ENCODE results near the gene SRRM4. TPM values are rescaled to one million over a fixed set of nuclear protein-coding genes. Genes with fewer than 3 reads are reported as not detected.

Gene SRRM4
- total RNA-seq, 1 experiment from 2014 or later, result 1.4 TPM

DNA sequence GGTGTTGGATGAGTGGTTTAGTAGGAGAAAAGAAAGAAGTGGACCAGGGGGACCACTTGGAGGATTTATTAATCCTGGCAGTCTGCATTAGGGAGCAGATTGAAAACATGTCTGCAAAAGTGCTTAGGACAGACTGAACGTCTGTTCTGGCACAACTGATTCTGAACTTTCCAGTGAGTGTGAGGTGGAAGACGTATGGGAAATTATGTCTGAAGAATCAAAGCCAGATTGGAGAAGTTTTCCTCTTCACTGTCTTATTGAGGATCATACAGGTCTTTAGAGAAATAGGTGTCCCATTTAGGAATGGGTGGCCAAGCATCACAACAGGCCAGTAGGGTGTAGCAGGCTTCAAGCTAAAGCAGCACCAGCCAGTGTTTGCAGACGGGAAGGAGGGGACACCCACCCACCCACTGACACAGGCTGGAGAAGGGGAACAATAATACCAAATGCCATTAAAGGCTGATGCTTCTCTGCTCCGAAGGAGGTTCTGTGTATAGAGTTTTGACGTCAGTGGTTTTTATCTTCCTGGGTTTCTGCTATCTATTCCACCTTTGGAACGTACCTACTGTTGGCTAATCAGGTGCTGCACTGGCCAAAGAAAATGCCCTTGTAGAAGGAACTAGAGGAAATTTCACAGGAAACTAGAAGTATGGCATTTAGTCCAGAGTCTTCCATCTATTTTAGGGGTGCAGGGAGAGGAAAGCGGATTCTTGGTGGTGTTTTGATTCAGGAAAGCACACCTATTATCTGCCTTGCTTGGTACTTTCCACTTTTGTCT lies 1.8 kb downstream of the SRRM4 start:
- H3K18ac ChIP-seq (ENCODE audit: insufficient read length, low read depth, low read length), result no peak overlapping the region
- H3K9me3 ChIP-seq (ENCODE audit: control insufficient read depth, low read depth, low read length), result no peaks in the 10 kb centered on the region
- no peak overlapping the region for H4K5ac ChIP-seq (ENCODE audit: insufficient read length, low read depth, low read length)
- Mint-ChIP-seq H3K4me3 (peak overlapping the region in 1 of 2 experiments; percentile 91; a peak in 3 of 5 replicates), H3K27ac (no peak overlapping the region), H3K4me1 (peaks cover 14 to 33% of the 10 kb centered on the region in 2 experiments), H3K9me3 (no peaks in the 10 kb centered on the region), H3K27me3 (ENCODE audit: low read depth) (peaks cover 62% of the 10 kb centered on the region), H3K36me3 (ENCODE audit: insufficient read depth in 1 of 3, low read depth in 3 of 3) (no peaks in the 10 kb centered on the region)
- H3K4me2 ChIP-seq (ENCODE audit: insufficient read depth, insufficient read length, low read length), result no peak overlapping the region
- H4K91ac ChIP-seq (ENCODE audit: insufficient read length, low read depth, low read length), result no peak overlapping the region
- peaks cover 14% of the 10 kb centered on the region for H3K23me2 ChIP-seq (ENCODE audit: insufficient read length, low read depth, low read length, poor library complexity, severe bottlenecking)
- H3T11ph ChIP-seq (ENCODE audit: low read length), result no peak overlapping the region
- no peak overlapping the region for H2BK15ac ChIP-seq (ENCODE audit: low read depth, low read length)
- no peaks in the 10 kb centered on the region for H4K20me1 ChIP-seq (ENCODE audit: control insufficient read depth, insufficient read depth, insufficient read length)
- no peaks in the 10 kb centered on the region for H3K4me1 ChIP-seq (ENCODE audit: insufficient read depth, low read length)
- no peak overlapping the region for H3K9ac ChIP-seq (ENCODE audit: extremely low read depth, insufficient read length, low read length)
- no peak overlapping the region for H2AFZ ChIP-seq (ENCODE audit: low read length)
- no peaks in the 10 kb centered on the region for H3K79me2 ChIP-seq (ENCODE audit: insufficient read depth, low read length)
- no peak overlapping the region for H2BK120ac ChIP-seq (ENCODE audit: low read depth, low read length, poor library complexity, severe bottlenecking)
- H2BK5ac ChIP-seq (ENCODE audit: insufficient read length, low read length), result no peak overlapping the region
- no peak overlapping the region for H3K4ac ChIP-seq (ENCODE audit: low read depth, low read length)
- no CpG with 5 or more reads among the region's 7 CpGs for WGBS (ENCODE audit: extremely low coverage, insufficient read length, low lambda C conversion rate)
- peak; percentile 16 for DNase-seq
- no peak overlapping the region for H3K23ac ChIP-seq (ENCODE audit: insufficient read length, low read depth, low read length)
- TF ChIP-seq, protein P1, sequence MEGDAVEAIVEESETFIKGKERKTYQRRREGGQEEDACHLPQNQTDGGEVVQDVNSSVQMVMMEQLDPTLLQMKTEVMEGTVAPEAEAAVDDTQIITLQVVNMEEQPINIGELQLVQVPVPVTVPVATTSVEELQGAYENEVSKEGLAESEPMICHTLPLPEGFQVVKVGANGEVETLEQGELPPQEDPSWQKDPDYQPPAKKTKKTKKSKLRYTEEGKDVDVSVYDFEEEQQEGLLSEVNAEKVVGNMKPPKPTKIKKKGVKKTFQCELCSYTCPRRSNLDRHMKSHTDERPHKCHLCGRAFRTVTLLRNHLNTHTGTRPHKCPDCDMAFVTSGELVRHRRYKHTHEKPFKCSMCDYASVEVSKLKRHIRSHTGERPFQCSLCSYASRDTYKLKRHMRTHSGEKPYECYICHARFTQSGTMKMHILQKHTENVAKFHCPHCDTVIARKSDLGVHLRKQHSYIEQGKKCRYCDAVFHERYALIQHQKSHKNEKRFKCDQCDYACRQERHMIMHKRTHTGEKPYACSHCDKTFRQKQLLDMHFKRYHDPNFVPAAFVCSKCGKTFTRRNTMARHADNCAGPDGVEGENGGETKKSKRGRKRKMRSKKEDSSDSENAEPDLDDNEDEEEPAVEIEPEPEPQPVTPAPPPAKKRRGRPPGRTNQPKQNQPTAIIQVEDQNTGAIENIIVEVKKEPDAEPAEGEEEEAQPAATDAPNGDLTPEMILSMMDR (conservative IDR thresholded peaks at IDR 0.05), result no peak
- H3K27me3 ChIP-seq (ENCODE audit: insufficient read depth, low read length), result peaks cover 10% of the 10 kb centered on the region; the same call in 1 of the 2 replicates
- H4K8ac ChIP-seq (replicated peaks; ENCODE audit: insufficient read length, low read depth, low read length), result no peak overlapping the region
- no peak overlapping the region for H3K56ac ChIP-seq (ENCODE audit: insufficient read length, low read depth, low read length)
- no peak overlapping the region for H3K14ac ChIP-seq (ENCODE audit: insufficient read depth, low read length)
- H3K27ac ChIP-seq (ENCODE audit: insufficient read length, low read depth, low read length), result no peak overlapping the region
- no peak overlapping the region for H2BK12ac ChIP-seq (ENCODE audit: insufficient read length, low read depth, low read length)
- H2BK20ac ChIP-seq (ENCODE audit: low read depth, low read length, poor library complexity, severe bottlenecking), result no peak overlapping the region
- H3K79me1 ChIP-seq (ENCODE audit: insufficient read depth, low read depth, low read length, poor library complexity, severe bottlenecking), result no peaks in the 10 kb centered on the region
- no peak overlapping the region for H2AK5ac ChIP-seq (ENCODE audit: insufficient read length, low read length)

All from H9 (cell line).